Astrocyte of the cerebellum (primary cell): Measurements from ENCODE around the gene COL6A2.

Source experiments
- DNase-seq: peaks from one replicate; pipeline ENCODE4 v3.0.0-alpha.2; 2011; ENCODE audit warnings: low read depth
- H3K4me3 ChIP-seq: 2 replicates; pipeline ENCODE4 v1.5.1; 2011; ENCODE audit warnings: mild to moderate bottlenecking, low read depth, low read length, moderate library complexity
- CTCF ChIP-seq: IDR thresholded peaks from 2 replicates; pipeline ENCODE4 v1.5.1; 2012; ENCODE audit warnings: low read length, low read depth, moderate library complexity, mild to moderate bottlenecking; ENCODE audit errors: missing control alignments
- in situ Hi-C: cut with HindIII; loops from 2 replicates; pipeline ENCODE4 v1.10.0; 2017; ENCODE audit warnings: low sequenced_read_pairs

Gene COL6A2

DNA sequence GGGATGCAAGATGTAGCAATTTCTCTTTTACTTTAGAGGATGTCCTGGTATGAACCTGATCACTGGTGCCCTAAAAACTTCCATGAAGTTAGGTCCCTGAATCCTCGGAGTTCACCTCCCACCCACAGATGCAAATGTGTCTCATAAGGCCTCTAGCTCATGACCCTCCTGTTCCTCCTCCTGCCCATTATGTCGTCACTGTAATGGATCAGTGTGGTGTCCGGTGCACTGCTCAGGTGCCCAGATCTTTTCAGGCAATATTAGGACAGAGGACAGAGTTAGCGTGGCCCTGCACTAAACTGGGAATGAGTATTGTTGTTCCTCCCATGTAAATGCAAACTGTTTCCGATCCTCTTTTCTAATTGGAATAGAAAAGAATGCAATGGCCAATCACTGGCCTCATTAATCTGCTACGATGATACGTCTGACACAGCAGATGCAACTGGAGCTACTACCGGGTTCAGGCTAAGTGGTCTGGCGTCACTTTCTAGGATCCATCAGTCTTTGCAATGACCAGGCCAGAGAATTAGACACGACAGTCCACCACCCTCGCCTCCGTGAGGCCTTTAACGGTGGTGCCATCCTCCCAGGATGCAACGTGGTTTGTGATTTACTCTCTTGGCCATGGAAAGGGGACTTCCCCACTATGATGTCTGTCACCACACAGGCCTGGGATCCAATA lies 3.4 kb upstream of the COL6A2 start:
- in situ Hi-C loops, result no loop called here
- no peak for DNase-seq
- no peak overlapping the region for H3K4me3 ChIP-seq
- no peak for TF ChIP-seq CTCF

DNA sequence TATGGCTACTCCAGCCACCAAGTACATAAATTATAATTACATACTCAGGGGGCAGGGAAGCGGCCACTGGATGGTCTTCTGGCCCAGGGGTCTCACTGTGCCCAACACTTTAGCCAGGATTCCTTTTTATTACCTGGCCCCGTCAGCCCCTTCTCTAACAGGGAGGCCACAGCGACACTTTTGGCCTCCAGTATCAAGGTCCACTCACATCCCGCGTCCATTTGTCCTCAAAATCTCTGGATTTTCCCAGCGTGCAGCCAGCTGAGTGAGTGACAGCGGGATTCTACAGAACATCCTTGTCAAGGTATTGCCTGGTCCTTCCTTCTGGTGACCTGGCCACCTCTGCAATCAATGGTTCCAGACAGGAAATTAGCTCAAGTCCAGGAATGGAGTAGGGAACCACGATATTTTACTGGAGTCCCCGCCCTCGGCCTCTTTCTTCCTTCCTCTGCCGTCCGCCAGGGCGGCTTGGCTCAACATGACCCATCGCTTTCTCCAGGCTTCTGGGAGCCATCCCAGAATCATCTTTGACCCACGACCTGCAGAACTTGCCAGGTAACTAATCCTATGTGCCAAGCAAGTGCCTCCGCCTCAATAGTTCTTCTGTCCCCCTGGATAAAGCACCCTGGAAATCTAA lies 2.7 kb upstream of the COL6A2 start:
- H3K4me3 ChIP-seq, result no peak overlapping the region
- TF ChIP-seq CTCF, result no peak
- no peak for DNase-seq
- in situ Hi-C loops, result no loop called here

DNA sequence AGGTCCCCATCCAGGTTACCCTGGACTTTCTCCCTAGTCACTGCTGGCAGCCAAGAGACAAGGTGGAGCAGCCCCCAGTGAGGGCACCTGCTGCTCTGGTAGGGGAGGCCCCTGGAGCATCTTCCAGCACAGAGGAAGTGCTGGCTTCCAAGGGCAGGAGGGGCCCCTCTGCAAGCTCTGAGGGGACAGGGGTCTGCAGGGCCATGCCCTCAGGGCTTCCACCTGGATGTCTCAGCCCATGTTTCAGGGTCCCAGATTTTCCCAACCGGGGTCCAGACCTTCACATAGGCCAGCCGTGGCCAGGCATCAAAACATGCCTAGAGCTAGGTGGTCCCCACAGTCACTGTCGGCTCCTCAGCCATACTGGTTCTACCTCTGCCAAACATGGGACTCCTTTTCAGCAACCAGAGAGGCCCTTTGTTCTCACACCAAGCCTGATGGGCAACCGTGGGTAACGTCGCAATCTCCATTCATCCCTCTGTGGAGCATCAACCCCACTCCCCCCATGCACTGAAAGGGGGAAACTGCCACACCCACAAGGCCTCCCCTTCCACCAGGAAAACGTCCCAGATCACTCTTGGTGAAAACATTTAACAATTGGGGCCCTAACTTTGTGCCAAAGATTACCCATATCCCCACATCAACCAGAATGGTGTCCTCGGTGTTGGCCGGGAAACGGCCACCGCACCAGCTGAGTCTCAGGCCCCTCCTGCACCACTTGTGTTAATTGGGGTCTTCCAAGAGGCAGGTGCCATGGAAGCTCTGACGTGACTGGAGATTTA lies 1.9 kb upstream of the COL6A2 start:
- no peak for DNase-seq
- in situ Hi-C loops, result no loop called here
- H3K4me3 ChIP-seq, result no peak overlapping the region
- no peak for TF ChIP-seq CTCF

DNA sequence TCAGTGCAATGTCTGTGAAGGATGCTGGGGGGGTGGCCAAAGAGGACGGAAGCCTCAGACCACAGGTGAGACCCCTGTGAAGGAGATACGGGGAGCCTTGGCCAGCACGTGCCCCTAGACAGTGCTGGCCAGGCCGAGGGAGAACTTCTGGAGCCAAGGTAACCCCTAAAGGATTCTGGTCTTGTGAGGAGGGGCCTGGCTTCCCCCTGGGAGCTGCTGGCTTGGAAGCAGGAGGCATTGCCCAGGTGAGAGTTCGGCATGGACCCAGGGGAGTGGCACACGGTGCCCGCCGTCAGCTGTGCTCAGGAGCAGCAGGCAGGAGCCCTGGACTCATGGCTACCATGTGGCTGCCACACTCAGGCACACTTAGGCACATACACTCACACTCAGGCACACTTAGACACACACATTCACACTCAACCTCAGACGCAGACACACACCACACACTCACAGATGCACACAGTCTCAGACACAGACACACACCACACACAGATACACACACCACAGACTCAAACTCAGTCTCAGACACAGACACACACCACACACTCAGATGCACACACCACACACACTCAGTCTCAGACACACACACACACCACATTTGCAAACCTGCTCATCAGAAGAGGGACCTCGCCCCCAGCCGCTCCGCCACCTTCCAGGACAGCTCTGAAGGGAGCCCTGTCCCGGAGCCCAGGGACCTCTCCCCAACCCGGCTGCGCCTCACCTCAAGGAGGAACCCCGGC lies 1.1 kb upstream of the COL6A2 start:
- no peak for DNase-seq

GRCh38 chr21:46098303-46099141 lies 610 bp downstream of the COL6A2 start:
- TF ChIP-seq CTCF, result no peak
- in situ Hi-C loops, result no loop called here
- no peak for DNase-seq
- H3K4me3 ChIP-seq, result peak overlapping the region; percentile 84

More for the DNA sequence above, 1.1 kb upstream of the COL6A2 start:
- no peak for TF ChIP-seq CTCF
- in situ Hi-C loops, result no loop called here
- peak overlapping the region; percentile 84 for H3K4me3 ChIP-seq
